Measurements from ENCODE around the gene CWC27.

Gene CWC27

GRCh38 chr5:64947801-64948200 lies 179.1 kb downstream of the CWC27 start:
- H3K4me1 Mint-ChIP-seq = no peaks in the 10 kb centered on the region
- H3K27me3 Mint-ChIP-seq = no peaks in the 10 kb centered on the region
- H3K36me3 Mint-ChIP-seq = peaks cover 17% of the 10 kb centered on the region
- no peaks in the 10 kb centered on the region for H3K9me3 Mint-ChIP-seq
- ATAC-seq = no peak
- H3K27ac Mint-ChIP-seq = no peak overlapping the region
- H3K4me3 Mint-ChIP-seq = no peak overlapping the region

- no peaks in the 10 kb centered on the region for H3K9me3 Mint-ChIP-seq
- H3K27ac Mint-ChIP-seq = no peak overlapping the region
- H3K4me1 Mint-ChIP-seq = no peaks in the 10 kb centered on the region
- peaks cover 14% of the 10 kb centered on the region for H3K36me3 Mint-ChIP-seq
- ATAC-seq = no peak
- no peak overlapping the region for H3K4me3 Mint-ChIP-seq
- no peaks in the 10 kb centered on the region for H3K27me3 Mint-ChIP-seq
These were observed 180.6 kb downstream of the CWC27 start for GRCh38 chr5:64949331-64949730.

DNA sequence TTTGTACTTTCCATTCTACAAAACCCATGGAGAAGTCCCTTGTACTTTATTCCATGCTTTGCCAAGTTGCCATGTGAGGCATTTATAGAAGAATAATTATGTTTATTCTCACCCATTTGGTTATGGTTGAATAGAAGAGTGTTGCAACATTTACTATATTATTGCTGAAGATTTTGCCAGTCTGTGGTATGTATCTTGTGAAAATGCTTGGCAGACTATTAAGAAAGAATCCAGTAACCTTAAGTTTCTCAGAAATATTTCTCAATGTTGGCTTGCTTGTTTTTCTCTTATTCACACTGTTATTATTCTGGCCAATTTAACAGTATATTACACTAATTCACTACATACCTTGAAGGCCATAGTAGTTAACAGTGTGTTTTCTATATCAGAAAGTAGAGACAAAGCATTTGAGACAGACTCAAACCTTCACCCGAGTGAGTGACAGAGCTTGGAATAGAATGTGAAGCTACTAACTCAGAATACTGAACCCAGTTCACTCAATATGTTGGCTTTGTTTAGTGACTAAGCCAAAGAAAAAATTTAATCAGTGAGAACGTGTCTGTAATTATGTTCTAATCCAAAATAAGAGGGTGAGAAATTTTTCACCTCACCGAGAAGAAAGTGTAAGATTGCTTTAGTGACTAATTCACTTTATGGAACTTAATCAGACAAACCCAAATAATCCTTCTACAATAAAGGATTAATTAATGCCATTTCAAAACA lies 184.4 kb downstream of the CWC27 start:
- H3K4me1 Mint-ChIP-seq = no peaks in the 10 kb centered on the region
- ATAC-seq = no peak
- H3K4me3 Mint-ChIP-seq = no peak overlapping the region
- no peak overlapping the region for H3K27ac Mint-ChIP-seq
- H3K9me3 Mint-ChIP-seq = no peaks in the 10 kb centered on the region
- H3K27me3 Mint-ChIP-seq = no peaks in the 10 kb centered on the region
- peaks cover 6% of the 10 kb centered on the region for H3K36me3 Mint-ChIP-seq

DNA sequence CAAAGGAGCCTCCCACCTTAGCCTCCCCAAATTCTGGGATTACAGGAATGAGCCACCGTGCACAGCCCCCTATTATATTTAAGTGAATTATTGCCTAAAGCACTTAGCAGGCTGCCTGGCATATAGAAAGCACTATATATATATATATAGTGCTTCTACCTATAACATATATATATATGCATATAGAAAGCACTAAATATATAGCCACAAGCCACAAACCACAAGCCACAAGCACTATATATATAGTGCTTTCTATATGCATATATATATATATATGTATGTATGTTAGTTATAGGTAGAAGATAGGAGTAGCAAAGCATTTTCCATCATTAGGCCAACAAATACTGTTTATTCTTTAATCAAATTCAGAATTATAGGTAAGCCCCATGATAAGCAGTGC lies 185.8 kb downstream of the CWC27 start:
- H3K27me3 Mint-ChIP-seq = no peaks in the 10 kb centered on the region
- no peak for ATAC-seq
- no peaks in the 10 kb centered on the region for H3K4me1 Mint-ChIP-seq
- H3K27ac Mint-ChIP-seq = no peak overlapping the region
- H3K36me3 Mint-ChIP-seq = peaks cover 6% of the 10 kb centered on the region
- no peaks in the 10 kb centered on the region for H3K9me3 Mint-ChIP-seq
- no peak overlapping the region for H3K4me3 Mint-ChIP-seq

GRCh38 chr5:64958757-64959391 lies 190.1 kb downstream of the CWC27 start:
- Mint-ChIP-seq H3K27me3 (no peaks in the 10 kb centered on the region), H3K9me3 (peaks cover 5% of the 10 kb centered on the region), H3K4me1 (no peaks in the 10 kb centered on the region), H3K4me3 (no peak overlapping the region), H3K27ac (no peak overlapping the region), H3K36me3 (peaks cover 11% of the 10 kb centered on the region)
- ATAC-seq = no peak

DNA sequence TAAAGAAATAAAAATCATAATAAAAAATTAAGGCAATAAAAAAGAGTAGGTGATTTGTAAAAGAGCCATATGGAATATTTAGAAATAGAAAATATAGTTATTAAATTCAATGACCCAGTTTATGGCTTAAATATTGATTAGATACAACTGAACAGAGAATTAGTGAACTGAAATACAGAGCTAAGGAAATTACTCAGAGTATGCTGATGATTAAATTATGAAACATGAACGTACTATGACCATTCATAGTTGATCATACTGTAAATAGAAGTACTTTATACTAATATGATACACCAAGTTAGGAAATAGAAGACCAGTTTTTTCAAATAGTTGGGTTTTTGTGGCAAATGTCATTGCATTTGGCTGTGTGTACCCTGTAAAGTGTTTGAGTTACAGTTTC lies 194.5 kb downstream of the CWC27 start:
- Mint-ChIP-seq H3K36me3 (peaks cover 11% of the 10 kb centered on the region), H3K27ac (no peak overlapping the region), H3K4me1 (no peaks in the 10 kb centered on the region), H3K9me3 (peaks cover 5% of the 10 kb centered on the region), H3K4me3 (no peak overlapping the region), H3K27me3 (no peaks in the 10 kb centered on the region)
- ATAC-seq = no peak

DNA sequence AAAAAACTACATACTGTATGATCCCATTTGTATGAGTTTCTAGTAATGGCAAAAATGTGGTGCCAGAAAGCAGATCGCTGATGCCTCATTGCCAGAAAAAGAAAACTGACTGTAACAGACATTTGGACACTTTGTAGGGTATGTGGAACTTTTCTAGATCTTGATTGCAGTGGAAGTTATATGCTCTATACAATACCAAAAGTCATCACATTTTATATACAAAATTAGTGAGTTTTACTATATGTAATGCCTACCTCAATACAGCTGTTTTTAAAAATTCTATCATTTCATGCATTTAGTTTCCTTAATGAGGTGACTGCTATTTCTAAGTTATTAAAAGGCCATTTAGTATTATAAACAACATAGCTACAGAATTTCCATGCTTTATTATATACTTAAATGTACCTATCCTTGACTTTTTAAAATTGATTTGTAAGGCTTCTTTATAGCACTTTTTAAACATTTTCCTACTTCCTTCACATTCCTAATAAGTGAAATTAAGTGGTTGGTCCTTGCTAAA lies 199.9 kb downstream of the CWC27 start:
- no peaks in the 10 kb centered on the region for H3K9me3 Mint-ChIP-seq
- no peak overlapping the region for H3K27ac Mint-ChIP-seq
- H3K4me3 Mint-ChIP-seq = no peak overlapping the region
- no peaks in the 10 kb centered on the region for H3K27me3 Mint-ChIP-seq
- peaks cover 23% of the 10 kb centered on the region for H3K36me3 Mint-ChIP-seq
- no peaks in the 10 kb centered on the region for H3K4me1 Mint-ChIP-seq
- ATAC-seq = no peak

- peaks cover 32% of the 10 kb centered on the region for H3K36me3 Mint-ChIP-seq
- H3K27me3 Mint-ChIP-seq = no peaks in the 10 kb centered on the region
- no peak for ATAC-seq
- no peak overlapping the region for H3K4me3 Mint-ChIP-seq
- no peaks in the 10 kb centered on the region for H3K4me1 Mint-ChIP-seq
- no peak overlapping the region for H3K27ac Mint-ChIP-seq
- H3K9me3 Mint-ChIP-seq = no peaks in the 10 kb centered on the region
These were observed 200.8 kb downstream of the CWC27 start for GRCh38 chr5:64969578-64969977.

DNA sequence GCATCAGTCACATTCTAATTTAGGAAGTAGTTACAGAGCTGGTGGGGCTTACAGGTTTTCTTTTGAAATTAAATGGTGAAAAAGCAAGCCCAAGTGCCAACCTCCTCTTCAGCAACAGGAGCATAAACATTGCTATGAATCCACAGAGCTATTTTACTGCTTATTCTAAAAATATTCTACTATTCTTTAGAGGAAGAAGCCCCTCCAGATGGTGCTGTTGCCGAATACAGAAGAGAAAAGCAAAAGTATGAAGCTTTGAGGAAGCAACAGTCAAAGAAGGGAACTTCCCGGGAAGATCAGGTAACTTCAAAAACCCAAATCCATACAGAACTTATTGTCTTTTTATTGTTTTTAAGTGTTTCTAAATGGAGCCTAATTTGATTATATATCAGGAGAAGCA lies 202.8 kb downstream of the CWC27 start:
- Mint-ChIP-seq H3K4me3 (no peak overlapping the region), H3K9me3 (no peaks in the 10 kb centered on the region), H3K27ac (no peak overlapping the region), H3K27me3 (no peaks in the 10 kb centered on the region), H3K4me1 (no peaks in the 10 kb centered on the region), H3K36me3 (peaks cover 38% of the 10 kb centered on the region)
- ATAC-seq = no peak

DNA sequence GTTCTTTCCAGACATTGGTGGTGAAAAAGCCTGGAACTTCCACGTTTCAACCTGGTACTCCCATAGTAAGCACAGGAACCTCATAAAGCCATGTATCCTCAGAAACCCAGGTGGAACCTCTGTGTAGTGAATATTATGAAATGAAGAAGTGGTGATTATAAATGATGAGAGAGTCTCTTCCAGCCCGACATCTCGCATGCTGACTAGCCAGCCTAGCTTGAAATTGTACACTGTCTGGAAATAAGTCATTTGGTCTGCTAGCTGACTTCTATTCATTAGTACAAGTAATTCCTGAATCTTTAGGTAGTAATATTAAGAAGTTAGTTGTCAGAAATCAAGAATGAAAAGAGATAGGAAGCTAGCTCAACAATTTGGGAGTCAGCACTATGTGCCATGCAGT lies 203.3 kb downstream of the CWC27 start:
- Mint-ChIP-seq H3K9me3 (no peaks in the 10 kb centered on the region), H3K4me1 (no peaks in the 10 kb centered on the region), H3K36me3 (peaks cover 38% of the 10 kb centered on the region), H3K27ac (no peak overlapping the region), H3K27me3 (no peaks in the 10 kb centered on the region), H3K4me3 (no peak overlapping the region)
- ATAC-seq = no peak

- Mint-ChIP-seq H3K27ac (no peak overlapping the region), H3K27me3 (no peaks in the 10 kb centered on the region), H3K36me3 (peaks cover 42% of the 10 kb centered on the region), H3K4me1 (no peaks in the 10 kb centered on the region), H3K9me3 (no peaks in the 10 kb centered on the region), H3K4me3 (no peak overlapping the region)
- no peak for ATAC-seq
These were observed 203.9 kb downstream of the CWC27 start for GRCh38 chr5:64972591-64972990.

DNA sequence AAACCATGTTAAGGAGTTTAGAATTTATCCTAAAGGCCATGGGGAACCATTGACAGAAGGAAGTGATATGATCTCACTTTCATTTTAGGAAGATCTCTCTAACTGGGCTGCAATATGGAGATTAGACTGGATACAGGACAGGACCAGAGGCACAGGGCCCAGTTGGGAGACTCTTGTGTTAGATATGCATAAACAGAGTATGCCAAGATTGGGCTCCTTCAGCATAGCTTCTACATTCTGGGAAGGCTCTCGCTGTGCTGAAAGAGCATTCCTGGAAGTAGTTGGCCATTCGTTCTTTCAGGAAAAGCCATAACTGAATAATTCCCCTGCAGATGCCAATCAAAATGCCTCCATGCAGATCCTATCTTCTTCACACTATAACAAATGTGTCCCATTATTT lies 204.5 kb downstream of the CWC27 start:
- peaks cover 48% of the 10 kb centered on the region for H3K36me3 Mint-ChIP-seq
- no peak for ATAC-seq
- H3K9me3 Mint-ChIP-seq = no peaks in the 10 kb centered on the region

GRCh38 chr5:64977779-64978178 lies 209.0 kb downstream of the CWC27 start:
- Mint-ChIP-seq H3K9me3 (no peaks in the 10 kb centered on the region), H3K36me3 (peaks cover 40% of the 10 kb centered on the region), H3K4me1 (no peaks in the 10 kb centered on the region), H3K27ac (no peak overlapping the region), H3K4me3 (no peak overlapping the region), H3K27me3 (no peaks in the 10 kb centered on the region)
- no peak for ATAC-seq

More for the DNA sequence above, 204.5 kb downstream of the CWC27 start:
- Mint-ChIP-seq H3K27me3 (no peaks in the 10 kb centered on the region), H3K27ac (no peak overlapping the region), H3K4me1 (no peaks in the 10 kb centered on the region), H3K4me3 (no peak overlapping the region)

DNA sequence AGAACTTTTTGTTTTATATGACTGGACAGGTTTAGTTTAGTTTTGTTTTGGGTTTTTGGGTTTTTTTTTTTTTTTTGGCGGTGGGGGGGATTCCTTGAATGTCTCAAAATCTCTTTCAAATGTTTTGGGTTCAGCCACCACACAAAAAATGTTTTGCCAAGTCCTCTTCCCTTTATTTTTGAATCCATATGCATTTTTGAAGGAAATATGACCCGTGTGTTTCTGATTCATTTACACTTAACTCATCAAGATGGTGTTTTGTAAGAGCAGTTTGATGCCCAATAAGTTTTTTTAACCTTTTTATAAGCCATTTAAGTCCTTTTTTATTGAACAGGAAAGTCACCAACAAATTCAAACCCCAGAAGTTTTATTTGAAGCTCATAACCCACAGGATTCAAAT lies 209.8 kb downstream of the CWC27 start:
- peaks cover 32% of the 10 kb centered on the region for H3K36me3 Mint-ChIP-seq
- ATAC-seq = no peak
- H3K4me3 Mint-ChIP-seq = no peak overlapping the region
- no peaks in the 10 kb centered on the region for H3K9me3 Mint-ChIP-seq
- H3K4me1 Mint-ChIP-seq = no peaks in the 10 kb centered on the region
- H3K27ac Mint-ChIP-seq = no peak overlapping the region
- no peaks in the 10 kb centered on the region for H3K27me3 Mint-ChIP-seq

GRCh38 chr5:64979531-64979930 lies 210.8 kb downstream of the CWC27 start:
- H3K36me3 Mint-ChIP-seq = peaks cover 27% of the 10 kb centered on the region
- no peak overlapping the region for H3K4me3 Mint-ChIP-seq
- no peaks in the 10 kb centered on the region for H3K27me3 Mint-ChIP-seq
- H3K4me1 Mint-ChIP-seq = no peaks in the 10 kb centered on the region
- no peak for ATAC-seq
- H3K9me3 Mint-ChIP-seq = no peaks in the 10 kb centered on the region
- H3K27ac Mint-ChIP-seq = no peak overlapping the region

DNA sequence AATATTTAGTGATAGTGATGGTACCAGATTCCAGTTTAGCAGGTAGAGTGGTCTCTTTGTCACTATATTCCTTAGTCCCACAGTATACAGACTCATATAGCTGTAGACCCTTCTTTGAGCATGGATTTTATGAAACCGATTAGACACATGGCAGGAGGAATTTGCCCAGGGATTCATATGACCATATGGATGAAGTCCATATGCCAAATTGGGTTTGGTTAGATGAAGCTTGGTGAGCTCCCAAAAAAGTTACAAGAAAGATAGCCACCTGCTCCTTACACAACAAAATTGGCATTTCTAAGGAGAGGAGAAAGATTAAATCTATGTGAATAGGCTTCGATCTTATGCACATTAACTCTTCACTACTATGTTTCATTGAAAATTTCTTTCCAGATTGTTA lies 211.4 kb downstream of the CWC27 start:
- Mint-ChIP-seq H3K4me3 (no peak overlapping the region), H3K27me3 (no peaks in the 10 kb centered on the region), H3K4me1 (no peaks in the 10 kb centered on the region), H3K9me3 (no peaks in the 10 kb centered on the region), H3K36me3 (peaks cover 30% of the 10 kb centered on the region), H3K27ac (no peak overlapping the region)
- no peak for ATAC-seq

All from stimulated activated memory B cell treated with anti-CD40 and anti-IgM and Interleukin-4, amounts not matched to agents 10 μg/mL and 1 μg/mL and 100 μg/mL, for 72 hours (primary cell).